WI38 (cell line): ENCODE results near the gene CSH1.
"Not testable (repeated sequence)": the region's sequence is repeated elsewhere in the genome, so short reads cannot be mapped to it uniquely, and the experiment has no call there.

Source experiments
- H3K4me3 ChIP-seq: 2 replicates; pipeline ENCODE4 v1.5.1; 2011; ENCODE audit warnings: low read depth, mild to moderate bottlenecking, control low read depth, low read length
- CTCF ChIP-seq: IDR thresholded peaks from 2 replicates; pipeline ENCODE4 v1.5.1; 2012; ENCODE audit warnings: low read depth, mild to moderate bottlenecking, control low read depth, low read length

CSH1 gene

GRCh38 chr17:63917646-63918045 lies 21.3 kb upstream of the CSH1 start:
- no peak overlapping the region for H3K4me3 ChIP-seq
- TF ChIP-seq CTCF, result no peak

- H3K4me3 ChIP-seq, result not testable (repeated sequence)
Measured at GRCh38 chr17:63917206-63917605, 20.8 kb upstream of the CSH1 start.

GRCh38 chr17:63916566-63917185 lies 20.3 kb upstream of the CSH1 start:
- no peak overlapping the region for H3K4me3 ChIP-seq
- TF ChIP-seq CTCF, result no peak

- H3K4me3 ChIP-seq, result not testable (repeated sequence)
Measured at GRCh38 chr17:63915753-63916152, 19.4 kb upstream of the CSH1 start.

- H3K4me3 ChIP-seq, result no peak overlapping the region
- no peak for TF ChIP-seq CTCF
Measured at GRCh38 chr17:63914471-63914870, 18.1 kb upstream of the CSH1 start.

- TF ChIP-seq CTCF, result peak; percentile 60
Measured at GRCh38 chr17:63911657-63912100, 15.3 kb upstream of the CSH1 start.

GRCh38 chr17:63911041-63911635 lies 14.8 kb upstream of the CSH1 start, which contains the start of gene CSHL1:
TSS of gene CSHL1 (minus strand) at chr17:63911258. CDS start at chr17:63911196, 62 bp downstream.
- TF ChIP-seq CTCF, result no peak
- H3K4me3 ChIP-seq, result no peak within 1 kb of the TSS

More at GRCh38 chr17:63911657-63912100, 15.3 kb upstream of the CSH1 start:
- no peak overlapping the region for H3K4me3 ChIP-seq

- H3K4me3 ChIP-seq, result no peak overlapping the region
- TF ChIP-seq CTCF, result no peak
Measured at GRCh38 chr17:63910096-63910495, 13.7 kb upstream of the CSH1 start.

- H3K4me3 ChIP-seq, result not testable (repeated sequence)
Measured at GRCh38 chr17:63909586-63909985, 13.2 kb upstream of the CSH1 start.
